Pancreas (tissue), 10 donors: ENCODE data around the gene POLR3H. TPM values are rescaled to one million over a fixed set of nuclear protein-coding genes. Genes with fewer than 3 reads are reported as not detected.

Experiments
- ATAC-seq, 4 donors: fragments of 200-7000 bp; cut with Tn5 transposase; one replicate each; pipeline versions ENCODE4 v1.8.0 to v1.9.1; 2020; ENCODE audit warnings: mild to moderate bottlenecking in 4 of 4, moderate library complexity in 4 of 4
- DNase-seq, 6 donors: peaks; one replicate each; pipeline ENCODE4 v3.0.0-alpha.2; 2020
- FAIRE-seq: peaks from 2 replicates; lab custom pipeline; 2012; peaks lifted over from hg19 to GRCh38; lab: Jason Lieb, UNC
- H3K27ac ChIP-seq, 4 donors: fragments of 200-600 bp; sonication (generic); 1 replicate in 3 of 4; 2 replicates in 1 of 4; pipeline versions ENCODE4 v1.5.0 to v1.8.0; 2020
- H3K27me3 ChIP-seq, 4 donors: fragments of 200-600 bp; one replicate each; pipeline ENCODE4 v1.8.0; 2021
- H3K36me3 ChIP-seq, 3 donors: fragments of 200-600 bp; sonication (generic) in 1 of 3; one replicate each; pipeline versions ENCODE4 v1.5.0 to v1.8.0; 2020 to 2021
- H3K4me1 ChIP-seq, 3 donors: fragments of 200-600 bp; one replicate each; pipeline ENCODE4 v1.8.0; 2021
- H3K4me3 ChIP-seq, 4 donors: fragments of 200-600 bp; sonication (generic) in 2 of 4; one replicate each; pipeline versions ENCODE4 v1.5.0 to v1.8.0; 2020 to 2021
- H3K9me3 ChIP-seq, 4 donors: fragments of 200-600 bp; one replicate each; pipeline ENCODE4 v1.8.0; 2021
- WGBS, 2 donors: extraction: QIAGEN DNeasy Blood & Tissue Kit; methylation state at CpG; one replicate each; pipeline ENCODE4 v1.1.7; 2013; 5-methylcytosine and 5-hydroxymethylcytosine counted together
- intact Hi-C, 3 donors: fragments of 100-400 bp; cut with DNase I; formaldehyde crosslinking; loops; one replicate each; pipeline versions ENCODE4 v1.11.1 to v1.14.2; 2022
- polyA plus RNA-seq, 2 donors: library from polyadenylated mRNA; stranded (reverse); fragments of 200-250 nt; gene quantifications; one replicate each; pipeline ENCODE4 v1.2.3, GENCODE V29; 2013
- total RNA-seq, 6 donors: library from RNA; stranded (reverse); fragmentation: NEBNext Ultra II Directional in 4 of 6; extraction: Animal tissue kit (Norgen Biotek cat#: 25700) in 4 of 6; gene quantifications; one replicate each; pipeline versions ENCODE4 v1.2.1 to v1.2.4, GENCODE V29; 2021 to 2023
- TF ChIP-seq, protein P1 (sequence below), 4 donors: fragments of 200-600 bp; sonication (generic) in 3 of 4; IDR thresholded peaks; one replicate each; pipeline versions ENCODE4 v1.5.0 to v1.8.0; 2021; ENCODE audit warnings: antibody characterized with exemption in 4 of 4
- donor health status: healthy with polysubstance abuse.
- donor health status: DM: no; HTN: no; CAD: no; lungs with moderate emphysema.
- donor health status: DM: no; HTN: no; CAD: no.
- donor health status: control.
- donor health status: control.
- donor health status: Bipolar disorder and iron deficiency.
- donor health status: DM: yes; HTN: yes; CAD: no.
- donor health status: DM: no; HTN: no; CAD: no.
- donor health status: DM: no; HTN: no; CAD: no.
- donor health status: DM: yes; HTN: yes; CAD: no.

The POLR3H gene
- total and polyA plus RNA-seq, 8 donors: 11.0 to 22.0 (median 14.4) TPM

DNA sequence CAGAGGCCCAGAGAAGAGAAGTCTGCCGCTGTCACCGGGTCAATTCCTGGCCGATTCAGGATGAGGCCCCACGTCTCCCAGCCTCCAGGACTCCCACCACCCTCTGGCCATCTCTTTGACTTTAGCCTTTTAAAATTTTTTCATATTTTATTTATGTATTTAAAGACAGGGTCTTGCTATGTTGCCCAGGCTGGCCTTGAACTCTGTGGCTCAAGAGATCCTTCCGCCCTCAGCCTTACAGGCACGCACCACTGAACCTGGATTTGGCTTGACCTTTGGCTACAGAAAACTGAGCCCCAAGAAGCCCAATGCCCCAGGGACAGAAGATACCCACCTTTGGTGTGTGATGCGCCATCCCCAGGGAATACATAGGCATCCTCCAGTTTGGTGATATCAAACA, 3.9 kb downstream of the POLR3H start:
- ATAC-seq (no peak), DNase-seq (no peak), FAIRE-seq (no peak)
- H3K27ac ChIP-seq: no peak overlapping the region
- no peak overlapping the region for H3K4me3 ChIP-seq
- TF ChIP-seq, protein P1, sequence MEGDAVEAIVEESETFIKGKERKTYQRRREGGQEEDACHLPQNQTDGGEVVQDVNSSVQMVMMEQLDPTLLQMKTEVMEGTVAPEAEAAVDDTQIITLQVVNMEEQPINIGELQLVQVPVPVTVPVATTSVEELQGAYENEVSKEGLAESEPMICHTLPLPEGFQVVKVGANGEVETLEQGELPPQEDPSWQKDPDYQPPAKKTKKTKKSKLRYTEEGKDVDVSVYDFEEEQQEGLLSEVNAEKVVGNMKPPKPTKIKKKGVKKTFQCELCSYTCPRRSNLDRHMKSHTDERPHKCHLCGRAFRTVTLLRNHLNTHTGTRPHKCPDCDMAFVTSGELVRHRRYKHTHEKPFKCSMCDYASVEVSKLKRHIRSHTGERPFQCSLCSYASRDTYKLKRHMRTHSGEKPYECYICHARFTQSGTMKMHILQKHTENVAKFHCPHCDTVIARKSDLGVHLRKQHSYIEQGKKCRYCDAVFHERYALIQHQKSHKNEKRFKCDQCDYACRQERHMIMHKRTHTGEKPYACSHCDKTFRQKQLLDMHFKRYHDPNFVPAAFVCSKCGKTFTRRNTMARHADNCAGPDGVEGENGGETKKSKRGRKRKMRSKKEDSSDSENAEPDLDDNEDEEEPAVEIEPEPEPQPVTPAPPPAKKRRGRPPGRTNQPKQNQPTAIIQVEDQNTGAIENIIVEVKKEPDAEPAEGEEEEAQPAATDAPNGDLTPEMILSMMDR (IDR thresholded peaks at IDR 0.05): no peak
- 91 to 93% methylated on average over 7 of the region's 7 CpGs for WGBS, 2 donors
- H3K36me3 ChIP-seq: no peaks in the 10 kb centered on the region
- H3K4me1 ChIP-seq: peaks cover 12 to 16% (median 15%) of the 10 kb centered on the region in 3 donors
- H3K27me3 ChIP-seq: no peaks in the 10 kb centered on the region
- intact Hi-C loops: loop anchor here in 1 of 3 donors (10.0 kb wide), 1 partner anchor 64 kb away; no protein-coding TSS in a partner anchor
- H3K9me3 ChIP-seq: no peaks in the 10 kb centered on the region

DNA sequence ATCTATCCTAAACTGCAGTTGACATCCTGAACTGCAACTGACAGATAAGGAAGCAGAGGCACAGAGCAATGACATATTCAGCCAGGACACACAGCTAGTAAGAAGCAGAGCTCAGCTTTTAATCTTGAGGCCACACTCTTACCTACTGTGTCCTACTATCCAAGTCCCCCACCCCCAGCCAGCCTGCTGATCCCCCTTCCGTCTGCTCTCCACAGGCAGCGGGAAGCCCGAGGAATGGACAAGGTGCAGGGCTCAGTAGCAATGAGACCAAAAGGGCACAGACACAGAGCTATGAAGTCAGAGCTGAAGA, 4.3 kb downstream of the POLR3H start:
- Histone ChIP-seq H3K27me3 (no peaks in the 10 kb centered on the region), H3K9me3 (no peaks in the 10 kb centered on the region), H3K36me3 (no peaks in the 10 kb centered on the region), H3K4me1 (peaks cover 12 to 16% (median 14%) of the 10 kb centered on the region in 3 donors), H3K4me3 (no peak overlapping the region), H3K27ac (no peak overlapping the region)
- ATAC-seq (no peak), DNase-seq (no peak), FAIRE-seq (no peak)
- intact Hi-C loops: loop anchor here in 1 of 3 donors (10.0 kb wide), 1 partner anchor 65 kb away; no protein-coding TSS in a partner anchor
- 87 to 92% methylated on average over 3 of the region's 3 CpGs for WGBS, 2 donors
- TF ChIP-seq, protein P1 (IDR thresholded peaks at IDR 0.05): no peak

DNA sequence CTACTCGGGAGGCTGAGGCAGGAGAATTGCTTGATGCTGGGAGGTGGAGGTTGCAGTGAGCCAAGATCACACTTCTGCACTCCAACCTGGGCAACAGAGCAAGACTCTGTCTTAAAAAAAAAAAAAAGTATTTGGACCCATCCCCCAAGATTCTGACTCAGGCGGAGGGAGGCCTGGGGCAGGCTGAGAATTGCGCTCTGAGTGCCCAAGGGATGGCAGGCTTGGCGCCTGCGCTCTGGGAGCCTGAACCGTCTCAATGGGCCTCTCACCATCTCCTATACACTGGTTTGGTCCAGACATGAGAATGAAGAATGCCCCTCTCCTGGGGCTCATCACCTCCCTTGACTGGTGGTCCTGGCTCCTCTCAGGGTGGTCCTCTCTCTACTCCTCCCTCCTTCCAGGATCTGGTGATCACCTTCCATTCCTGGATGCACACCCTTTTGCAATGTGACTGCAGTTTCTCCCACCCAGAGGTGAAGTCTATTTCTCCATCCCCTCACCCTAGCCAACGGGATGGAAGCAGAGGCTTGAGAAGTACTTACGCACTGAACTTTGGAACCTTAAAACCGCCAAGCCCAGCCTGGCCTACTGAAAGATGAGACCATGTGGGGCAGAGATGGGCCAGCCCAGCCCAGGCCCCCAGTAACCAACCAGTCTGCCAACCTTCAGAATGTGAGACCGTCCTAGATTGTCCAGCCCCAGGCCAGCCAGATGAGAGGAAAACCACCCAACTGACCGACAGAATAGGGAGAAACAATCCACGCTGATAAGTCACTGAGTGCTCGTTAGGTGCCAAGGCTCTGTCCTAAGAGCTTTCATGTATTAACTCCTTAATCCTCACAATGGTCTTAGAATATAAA, 4.9 kb downstream of the POLR3H start:
- 62 to 66% methylated on average over 13 of the region's 13 CpGs for WGBS, 2 donors
- peaks cover 10 to 13% (median 12%) of the 10 kb centered on the region in 3 donors for H3K4me1 ChIP-seq
- ATAC-seq (no peak), DNase-seq (peak in 1 of 6 donors; percentile 18), FAIRE-seq (no peak)
- no peak overlapping the region for H3K27ac ChIP-seq
- TF ChIP-seq, protein P1 (IDR thresholded peaks at IDR 0.05): no peak
- no peak overlapping the region for H3K4me3 ChIP-seq
- H3K27me3 ChIP-seq: no peaks in the 10 kb centered on the region
- no peaks in the 10 kb centered on the region for H3K9me3 ChIP-seq
- intact Hi-C loops: loop anchor here in 2 of 3 donors (5.0 to 10.0 kb wide), 2 partner anchors 58 to 65 kb away; no protein-coding TSS in a partner anchor
- H3K36me3 ChIP-seq: no peaks in the 10 kb centered on the region

DNA sequence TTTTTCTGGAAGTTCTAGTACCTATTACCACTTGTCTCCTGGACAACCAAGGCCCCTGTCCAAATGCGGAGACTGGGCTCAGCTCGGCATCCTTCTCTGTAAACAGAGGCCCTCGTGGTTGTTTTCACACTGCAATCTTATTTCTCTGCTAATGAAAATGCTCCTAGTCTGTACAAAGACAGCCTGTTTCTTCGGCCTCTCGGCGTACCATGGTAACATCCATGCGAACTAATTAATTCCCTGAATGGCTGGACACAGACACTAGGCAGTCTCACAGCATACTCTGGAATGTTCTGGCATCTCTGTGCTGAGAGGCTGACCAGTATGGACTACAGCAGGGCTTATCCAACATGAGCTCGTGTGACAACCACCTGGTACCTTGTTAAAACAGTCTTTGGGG, 5.7 kb downstream of the POLR3H start:
- TF ChIP-seq, protein P1 (IDR thresholded peaks at IDR 0.05): no peak
- DNase-seq: no peak
- no peak for ATAC-seq
- peaks cover 10 to 12% (median 11%) of the 10 kb centered on the region in 3 donors for H3K4me1 ChIP-seq
- FAIRE-seq: no peak
- no peak overlapping the region for H3K27ac ChIP-seq
- H3K27me3 ChIP-seq: no peaks in the 10 kb centered on the region
- H3K9me3 ChIP-seq: no peaks in the 10 kb centered on the region
- no peak overlapping the region for H3K4me3 ChIP-seq
- no peaks in the 10 kb centered on the region for H3K36me3 ChIP-seq
- 87 to 88% methylated on average over 8 of the region's 8 CpGs for WGBS, 2 donors
- intact Hi-C loops: loop anchor here in 1 of 3 donors (5.0 kb wide), 1 partner anchor 59 kb away; no protein-coding TSS in a partner anchor

DNA sequence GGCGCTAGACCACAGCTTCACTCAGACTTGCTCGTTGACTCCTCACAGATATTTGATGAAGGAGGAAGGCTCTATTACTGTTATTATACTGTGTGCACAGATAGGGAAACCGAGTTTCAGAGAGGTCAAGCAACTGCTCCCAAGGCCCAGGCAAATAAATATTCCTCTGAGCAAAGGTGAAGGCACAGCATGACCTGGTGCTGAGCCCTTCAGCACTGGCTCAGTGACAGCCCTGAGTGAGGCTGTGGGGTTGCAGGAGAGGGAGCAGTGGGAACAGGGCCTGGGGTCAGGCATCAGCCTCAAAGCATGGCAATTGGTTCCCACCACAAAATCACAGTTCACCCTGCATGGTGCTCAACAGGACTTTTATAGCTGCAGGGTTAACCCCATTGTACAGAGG, 7.1 kb downstream of the POLR3H start:
- peaks cover 0 to 2% (median 0%) of the 10 kb centered on the region in 3 donors for H3K36me3 ChIP-seq
- no peak for FAIRE-seq

More for the DNA sequence above, 7.1 kb downstream of the POLR3H start:
- no peak overlapping the region for H3K4me3 ChIP-seq
- H3K27ac ChIP-seq: no peak overlapping the region
- intact Hi-C loops: loop anchor here in 1 of 3 donors (5.0 kb wide), 1 partner anchor 60 kb away; no protein-coding TSS in a partner anchor
- DNase-seq (no peak), ATAC-seq (no peak)
- no peaks in the 10 kb centered on the region for H3K4me1 ChIP-seq
- TF ChIP-seq, protein P1 (IDR thresholded peaks at IDR 0.05): no peak
- no peaks in the 10 kb centered on the region for H3K9me3 ChIP-seq
- 79 to 83% methylated on average over 3 of the region's 3 CpGs for WGBS, 2 donors
- no peaks in the 10 kb centered on the region for H3K27me3 ChIP-seq
